GM12865 (cell line): ENCODE data around the gene DMRTA2.

Experiments used
- DNase-seq: peaks from one replicate; pipeline ENCODE4 v3.0.0; 2010; ENCODE audit warnings: low read depth
- H3K4me3 ChIP-seq: 2 replicates; pipeline ENCODE4 v1.5.1; 2011; ENCODE audit warnings: mild to moderate bottlenecking, low read depth, low read length, control low read depth
- CTCF ChIP-seq: IDR thresholded peaks from 2 replicates; pipeline ENCODE4 v1.5.1; 2011; ENCODE audit warnings: low read length, control low read depth, low read depth, inconsistent platforms; ENCODE audit not compliant: insufficient read depth; ENCODE audit errors: missing control alignments

Gene DMRTA2

GRCh38 chr1:50427818-50428779, 4.9 kb upstream of the DMRTA2 start:
- TF ChIP-seq CTCF: no peak
- DNase-seq: no peak
- H3K4me3 ChIP-seq: no peak overlapping the region

GRCh38 chr1:50427086-50427817, 4.0 kb upstream of the DMRTA2 start:
- no peak overlapping the region for H3K4me3 ChIP-seq
- DNase-seq: no peak
- TF ChIP-seq CTCF: no peak

- H3K4me3 ChIP-seq: no peak overlapping the region
- TF ChIP-seq CTCF: no peak
- no peak for DNase-seq
These were observed 3.5 kb upstream of the DMRTA2 start for GRCh38 chr1:50426702-50427085.

- DNase-seq: no peak
- H3K4me3 ChIP-seq: no peak overlapping the region
- no peak for TF ChIP-seq CTCF
These were observed 3.0 kb upstream of the DMRTA2 start for GRCh38 chr1:50426108-50426700.

- no peak for TF ChIP-seq CTCF
- H3K4me3 ChIP-seq: no peak overlapping the region
- no peak for DNase-seq
These were observed 2.3 kb upstream of the DMRTA2 start for GRCh38 chr1:50425376-50426107.

- TF ChIP-seq CTCF: no peak
- no peak for DNase-seq
- no peak overlapping the region for H3K4me3 ChIP-seq
These were observed 1.7 kb upstream of the DMRTA2 start for GRCh38 chr1:50424884-50425375.
